Stimulated activated CD4-positive, alpha-beta T cell treated with anti-CD3 and anti-CD28 coated beads, TNF-alpha, amount 100 ng/mL, for 24 hours (primary cell): Measurements from ENCODE around the gene TEX13D.

Experiments used
- DNase-seq, 3 experiments: peaks; one replicate each; pipeline ENCODE4 v3.0.0-alpha.2; 2020; ENCODE audit warnings: low read depth in 3 of 3

TEX13D gene

GRCh38 chrX:124348182-124348581 is 15.7 kb downstream of the TEX13D start:
- DNase-seq, result no peak

DNA sequence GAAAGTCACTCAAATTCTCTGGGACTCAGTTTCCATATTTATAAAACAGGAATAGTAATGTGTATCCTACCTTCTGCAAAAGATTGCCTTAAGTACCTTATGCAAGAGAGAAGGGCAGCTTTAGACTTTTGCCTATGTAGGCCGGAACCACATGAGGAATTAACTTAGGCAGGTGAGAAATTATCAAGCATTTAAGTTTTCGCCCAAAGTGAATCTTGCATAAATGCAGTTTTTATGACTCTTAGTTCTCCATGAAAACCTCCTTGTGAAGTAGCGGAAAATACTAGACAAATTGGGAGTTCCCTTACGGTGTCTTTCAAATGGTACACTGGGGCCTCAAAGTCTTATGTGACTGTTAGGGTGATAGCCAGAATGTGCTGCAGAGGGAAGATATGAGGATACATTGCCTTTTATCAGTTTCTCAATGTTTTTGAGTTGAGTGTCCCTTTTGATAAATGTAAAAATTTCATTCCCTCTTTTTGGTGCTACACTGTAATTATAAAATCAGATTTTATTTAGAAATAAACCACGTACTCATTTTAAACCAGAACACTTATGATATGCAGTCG is 16.5 kb downstream of the TEX13D start:
- DNase-seq, result no peak

DNA sequence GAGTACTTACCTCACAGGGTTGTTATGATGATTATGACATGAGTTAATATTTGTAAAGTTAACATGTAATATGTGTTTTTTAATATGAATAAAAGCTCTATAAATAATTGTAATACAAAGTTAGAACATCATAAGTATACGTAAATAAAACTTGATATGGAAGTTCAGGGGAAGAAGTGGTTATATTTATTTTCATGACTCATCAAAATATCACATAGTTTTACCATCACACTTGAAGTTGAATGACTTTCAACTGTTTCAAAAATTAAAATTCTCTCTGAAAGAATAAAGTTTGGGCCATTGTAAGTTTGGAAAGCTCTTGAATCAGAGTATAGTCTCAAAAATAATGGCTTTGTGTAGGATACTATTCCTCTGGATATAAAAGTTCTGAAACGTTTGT is 22.2 kb downstream of the TEX13D start:
- no peak for DNase-seq

GRCh38 chrX:124358800-124359383 is 26.4 kb downstream of the TEX13D start:
- no peak for DNase-seq

- peak in 1 of 3 experiments; percentile 9 for DNase-seq
These were observed 29.6 kb downstream of the TEX13D start for GRCh38 chrX:124362072-124362471.

- no peak for DNase-seq
These were observed 30.3 kb downstream of the TEX13D start for GRCh38 chrX:124362761-124363160.

GRCh38 chrX:124369722-124370121 is 37.3 kb downstream of the TEX13D start:
- no peak for DNase-seq

DNA sequence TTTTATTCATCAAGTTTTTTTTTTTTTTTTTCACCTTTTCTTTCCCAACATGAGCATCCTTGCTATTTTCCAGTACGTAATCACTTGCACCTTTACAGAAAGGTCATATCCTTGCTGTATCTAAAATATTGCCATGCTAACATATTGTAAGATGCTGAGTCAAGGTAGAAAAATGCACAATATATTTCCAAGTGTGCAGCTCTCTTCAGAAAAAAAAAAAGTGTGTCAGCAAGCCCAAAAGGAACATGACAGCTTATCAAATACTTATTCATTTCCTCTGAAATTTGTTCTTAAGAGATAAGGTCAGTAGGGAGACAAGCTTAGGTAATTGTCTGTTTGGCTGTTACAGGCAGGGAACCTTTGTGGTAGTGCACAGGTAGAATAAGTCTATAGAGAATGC is 40.9 kb downstream of the TEX13D start:
- DNase-seq, result no peak

- DNase-seq, result no peak
These were observed 46.2 kb downstream of the TEX13D start for GRCh38 chrX:124378643-124379042.

GRCh38 chrX:124383354-124383753 is 50.9 kb downstream of the TEX13D start:
- DNase-seq, result no peak

GRCh38 chrX:124386401-124386800 is 53.9 kb downstream of the TEX13D start:
- no peak for DNase-seq
